ENCODE measurements around the gene ENTPD2. TPM values are rescaled to one million over a fixed set of nuclear protein-coding genes. Genes with fewer than 3 reads are reported as not detected.

ENTPD2 gene
- total and polyA plus RNA-seq, 2 of the 4 experiments (the other 2 are of a cell fraction) = not detected

- Histone ChIP-seq H3K27me3 (ENCODE audit: control insufficient read depth, insufficient read depth, low read length) (no peaks in the 10 kb centered on the region; the same call in 1 of the 2 replicates), H3K36me3 (ENCODE audit: control insufficient read depth, insufficient read depth, low read length) (no peaks in the 10 kb centered on the region), H2BK20ac (ENCODE audit: low read depth, low read length) (no peak overlapping the region), H4K20me1 (ENCODE audit: insufficient read depth, low read length) (no peaks in the 10 kb centered on the region), H4K91ac (ENCODE audit: insufficient read depth, low read depth, low read length) (no peak overlapping the region), H2BK120ac (ENCODE audit: low read depth, low read length) (no peak overlapping the region), H3K9me3 (ENCODE audit: control insufficient read depth, insufficient read depth, low read length) (no peaks in the 10 kb centered on the region), H3K79me1 (ENCODE audit: low read depth in 1 of 2, low read length in 2 of 2) (peaks cover 2 to 11% of the 10 kb centered on the region in 2 experiments), H3K4me1 (ENCODE audit: control insufficient read depth, insufficient read depth, low read length) (peaks cover 3% of the 10 kb centered on the region; the same call in 1 of the 2 replicates), H2BK15ac (ENCODE audit: low read depth, low read length) (no peak overlapping the region), H2AK9ac (replicated peaks; ENCODE audit: low read depth, low read length, poor library complexity) (no peak overlapping the region), H3K9ac (ENCODE audit: low read depth, low read length) (no peak overlapping the region), H3K4ac (ENCODE audit: low read depth, low read length) (no peak overlapping the region), H3K4me3 (ENCODE audit: insufficient read depth, low read depth, low read length) (no peak overlapping the region), H2AFZ (replicated peaks; ENCODE audit: low read length, poor library complexity) (no peak overlapping the region), H3K14ac (replicated peaks; ENCODE audit: low read depth, low read length) (no peak overlapping the region), H2BK5ac (ENCODE audit: low read depth, low read length, poor library complexity, severe bottlenecking) (no peak overlapping the region), H4K8ac (ENCODE audit: low read depth in 2 of 2, low read length in 2 of 2) (no peak overlapping the region), H2AK5ac (ENCODE audit: low read depth, low read length) (no peak overlapping the region), H3K18ac (ENCODE audit: low read depth, low read length) (no peak overlapping the region), H3K56ac (ENCODE audit: extremely low read depth, insufficient read depth, low read length) (no peak overlapping the region), H3K9me1 (ENCODE audit: insufficient read depth, low read length) (no peaks in the 10 kb centered on the region), H4K5ac (ENCODE audit: low read depth, low read length) (no peak overlapping the region), H3K4me2 (ENCODE audit: low read depth, low read length) (no peak overlapping the region), H3K27ac (ENCODE audit: insufficient read depth, low read length) (no peak overlapping the region), H3K23ac (ENCODE audit: low read depth, low read length) (no peak overlapping the region)
- BruUV-seq (replicated peaks) = no TSS peak
- ChIA-PET POLR2A (ENCODE audit: unreplicated experiment) (no interaction called here), CTCF (interaction anchor here (1.2 kb wide), 1 partner anchor 19 kb away, joined by 4 read pairs; the partner anchor contains the start of gene NPDC1)
- DNase-seq (no peak), ATAC-seq (ENCODE audit: low read depth) (no peak)
- dilution Hi-C loops (cut with HindIII; ENCODE audit: low sequenced_read_pairs, unreplicated experiment) = no loop called here
- in situ Hi-C loops (cut with MboI; ENCODE audit: low sequenced_read_pairs) = no loop called here
- TF ChIP-seq MXI1 (IDR thresholded peaks at IDR 0.05; ENCODE audit: borderline replicate concordance, low read depth, low read length) = no peak
- no peak for TF ChIP-seq ELK1 (IDR thresholded peaks at IDR 0.05; ENCODE audit: borderline replicate concordance, low read depth, low read length)
- TF ChIP-seq SMC3 (IDR thresholded peaks at IDR 0.05; ENCODE audit: low read depth, low read length) = no peak
- no peak for TF ChIP-seq RFX5 (IDR thresholded peaks at IDR 0.05; ENCODE audit: low read depth, low read length)
- TF ChIP-seq RAD21 (IDR thresholded peaks at IDR 0.05; ENCODE audit: low read length) = no peak
- TF ChIP-seq USF2 (IDR thresholded peaks at IDR 0.05; ENCODE audit: low read depth, low read length) = no peak
- TF ChIP-seq CEBPB (IDR thresholded peaks at IDR 0.05; ENCODE audit: low read depth, low read length) = no peak
- no peak for TF ChIP-seq MAZ (IDR thresholded peaks at IDR 0.05; ENCODE audit: borderline replicate concordance, low read depth, low read length)
- 96% methylated on average over 6 of the region's 23 CpGs; no CpG with 5 or more reads in 1 of the 2 experiments for WGBS, 2 experiments (ENCODE audit: extremely low coverage in 2 of 2, insufficient read length in 1 of 2)
- intact Hi-C loops (cut with micrococcal nuclease) = no loop called here
Measured at GRCh38 chr9:137065336-137065967, 11.6 kb upstream of the ENTPD2 start.

Data from IMR-90 (cell line).